ENCODE measurements around the gene AQP7.
A peak's percentile ranks its signal among the peaks of the same experiment; 100 is the strongest.

Gene AQP7

GRCh38 chr9:33415501-33416038, 13.2 kb upstream of the AQP7 start:
- no peak overlapping the region for H3K9ac ChIP-seq (ENCODE audit: low read length)
- no peak overlapping the region for H3K4me3 ChIP-seq (ENCODE audit: insufficient read depth, low read length, poor library complexity, severe bottlenecking)
- H3K27me3 ChIP-seq (ENCODE audit: low read length) = no peaks in the 10 kb centered on the region
- no peaks in the 10 kb centered on the region for H3K79me2 ChIP-seq (ENCODE audit: insufficient read depth, low read length)
- no peaks in the 10 kb centered on the region for H4K20me1 ChIP-seq (ENCODE audit: low read depth, low read length)
- no peak overlapping the region for H3K27ac ChIP-seq (ENCODE audit: low read depth, low read length)
- no peaks in the 10 kb centered on the region for H3F3A ChIP-seq (ENCODE audit: insufficient read depth)
- H3K9me3 ChIP-seq (ENCODE audit: insufficient read depth, low read length) = no peaks in the 10 kb centered on the region
- TF ChIP-seq CTCF (IDR thresholded peaks at IDR 0.05; ENCODE audit: insufficient read depth, low read length, poor library complexity, severe bottlenecking) = peak; percentile 96
- no peak for TF ChIP-seq EZH2phosphoT487 (conservative IDR thresholded peaks at IDR 0.05; ENCODE audit: low read length)
- H3K9me2 ChIP-seq (replicated peaks; ENCODE audit: insufficient read depth, low read length) = no peaks in the 10 kb centered on the region
- H3K4me2 ChIP-seq (ENCODE audit: low read depth, low read length, poor library complexity, severe bottlenecking) = no peak overlapping the region
- no peak overlapping the region for H2AFZ ChIP-seq (ENCODE audit: low read depth, low read length, severe bottlenecking)
- no peaks in the 10 kb centered on the region for H3K36me3 ChIP-seq (ENCODE audit: low read length)

DNA sequence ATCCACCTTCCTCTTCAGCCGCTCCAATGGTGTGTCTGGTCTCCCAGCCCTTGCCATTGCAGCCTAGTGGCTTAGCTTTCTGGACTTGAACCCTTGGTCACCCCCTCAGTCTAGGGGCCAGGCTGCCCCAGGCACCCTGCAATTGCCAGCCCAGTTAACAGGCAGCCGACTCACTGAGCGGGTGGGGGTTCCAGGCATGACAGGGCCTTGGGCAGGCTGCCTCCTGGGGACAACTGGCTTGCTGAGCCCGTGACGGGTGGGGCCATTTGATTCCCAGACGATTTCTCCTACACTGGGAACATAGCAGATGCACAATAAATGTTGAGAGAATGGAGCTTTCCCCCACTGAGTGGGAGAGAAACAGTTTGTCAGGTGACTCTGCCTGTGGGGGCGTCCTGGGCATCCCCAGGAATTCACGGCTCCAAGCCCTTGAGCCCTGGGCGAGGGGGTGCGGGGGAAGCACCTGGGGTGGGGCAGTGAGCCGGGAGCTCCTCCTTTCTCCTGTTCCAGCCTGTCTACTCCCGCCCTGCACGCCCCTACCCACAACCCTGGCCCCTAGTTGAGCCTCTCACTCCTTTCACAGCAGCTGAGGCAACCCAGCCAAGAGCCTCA, 12.6 kb upstream of the AQP7 start:
- H3K9me3 ChIP-seq (ENCODE audit: insufficient read depth, low read length) = no peaks in the 10 kb centered on the region
- H4K20me1 ChIP-seq (ENCODE audit: low read depth, low read length) = no peaks in the 10 kb centered on the region
- H3F3A ChIP-seq (ENCODE audit: insufficient read depth) = no peaks in the 10 kb centered on the region
- no peaks in the 10 kb centered on the region for H3K27me3 ChIP-seq (ENCODE audit: low read length)
- H3K79me2 ChIP-seq (ENCODE audit: insufficient read depth, low read length) = no peaks in the 10 kb centered on the region
- no peaks in the 10 kb centered on the region for H3K9me2 ChIP-seq (replicated peaks; ENCODE audit: insufficient read depth, low read length)
- no peak overlapping the region for H3K9ac ChIP-seq (ENCODE audit: low read length)
- H3K27ac ChIP-seq (ENCODE audit: low read depth, low read length) = no peak overlapping the region
- H3K4me3 ChIP-seq (ENCODE audit: insufficient read depth, low read length, poor library complexity, severe bottlenecking) = no peak overlapping the region
- H2AFZ ChIP-seq (ENCODE audit: low read depth, low read length, severe bottlenecking) = no peak overlapping the region
- TF ChIP-seq EZH2phosphoT487 (conservative IDR thresholded peaks at IDR 0.05; ENCODE audit: low read length) = no peak
- no peak overlapping the region for H3K4me2 ChIP-seq (ENCODE audit: low read depth, low read length, poor library complexity, severe bottlenecking)
- no peaks in the 10 kb centered on the region for H3K36me3 ChIP-seq (ENCODE audit: low read length)

- no peak overlapping the region for H3K4me2 ChIP-seq (ENCODE audit: low read depth, low read length, poor library complexity, severe bottlenecking)
- H3K9ac ChIP-seq (ENCODE audit: low read length) = no peak overlapping the region
- no peaks in the 10 kb centered on the region for H3K9me3 ChIP-seq (ENCODE audit: insufficient read depth, low read length)
- no peak overlapping the region for H3K27ac ChIP-seq (ENCODE audit: low read depth, low read length)
- no peak overlapping the region for H3K4me3 ChIP-seq (ENCODE audit: insufficient read depth, low read length, poor library complexity, severe bottlenecking)
- H4K20me1 ChIP-seq (ENCODE audit: low read depth, low read length) = no peaks in the 10 kb centered on the region
- no peaks in the 10 kb centered on the region for H3K9me2 ChIP-seq (replicated peaks; ENCODE audit: insufficient read depth, low read length)
- no peaks in the 10 kb centered on the region for H3K27me3 ChIP-seq (ENCODE audit: low read length)
- H3K36me3 ChIP-seq (ENCODE audit: low read length) = no peaks in the 10 kb centered on the region
- TF ChIP-seq EZH2phosphoT487 (conservative IDR thresholded peaks at IDR 0.05; ENCODE audit: low read length) (no peak), CTCF (IDR thresholded peaks at IDR 0.05; ENCODE audit: insufficient read depth, low read length, poor library complexity, severe bottlenecking) (no peak)
- H3F3A ChIP-seq (ENCODE audit: insufficient read depth) = no peaks in the 10 kb centered on the region
- H2AFZ ChIP-seq (ENCODE audit: low read depth, low read length, severe bottlenecking) = no peak overlapping the region
- H3K79me2 ChIP-seq (ENCODE audit: insufficient read depth, low read length) = no peaks in the 10 kb centered on the region
Measured at GRCh38 chr9:33414268-33414667, 11.9 kb upstream of the AQP7 start.

DNA sequence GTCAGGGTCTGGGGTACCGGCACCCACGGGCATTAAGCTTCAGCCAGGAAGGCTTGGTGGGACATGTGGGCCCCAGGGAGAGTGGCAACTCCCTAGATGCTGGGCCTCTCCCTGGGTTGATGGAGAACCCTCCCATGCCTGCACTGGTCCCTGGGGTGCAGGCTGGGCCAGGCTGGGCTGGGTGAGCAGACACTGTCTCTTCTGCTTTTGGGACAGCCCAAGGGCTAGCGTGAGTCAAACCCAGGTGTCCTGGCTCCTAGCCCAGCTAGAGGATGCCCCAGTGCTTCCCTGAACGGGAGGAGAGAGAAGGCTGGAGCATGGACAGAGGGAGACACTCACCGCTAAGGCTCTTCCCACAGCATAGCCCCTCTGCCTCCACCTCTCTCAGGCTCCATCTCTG, 5.7 kb upstream of the AQP7 start:
- H2AFZ ChIP-seq (ENCODE audit: low read depth, low read length, severe bottlenecking) = no peak overlapping the region
- H3K4me2 ChIP-seq (ENCODE audit: low read depth, low read length, poor library complexity, severe bottlenecking) = no peak overlapping the region
- TF ChIP-seq CTCF (IDR thresholded peaks at IDR 0.05; ENCODE audit: insufficient read depth, low read length, poor library complexity, severe bottlenecking) = no peak
- TF ChIP-seq EZH2phosphoT487 (conservative IDR thresholded peaks at IDR 0.05; ENCODE audit: low read length) = no peak
- no peaks in the 10 kb centered on the region for H3K36me3 ChIP-seq (ENCODE audit: low read length)
- no peak overlapping the region for H3K27ac ChIP-seq (ENCODE audit: low read depth, low read length)
- no peaks in the 10 kb centered on the region for H3K9me2 ChIP-seq (replicated peaks; ENCODE audit: insufficient read depth, low read length)
- no peaks in the 10 kb centered on the region for H3F3A ChIP-seq (ENCODE audit: insufficient read depth)
- H3K4me3 ChIP-seq (ENCODE audit: insufficient read depth, low read length, poor library complexity, severe bottlenecking) = no peak overlapping the region
- no peaks in the 10 kb centered on the region for H3K27me3 ChIP-seq (ENCODE audit: low read length)
- no peaks in the 10 kb centered on the region for H3K79me2 ChIP-seq (ENCODE audit: insufficient read depth, low read length)
- H3K9ac ChIP-seq (ENCODE audit: low read length) = no peak overlapping the region
- no peaks in the 10 kb centered on the region for H3K9me3 ChIP-seq (ENCODE audit: insufficient read depth, low read length)
- no peaks in the 10 kb centered on the region for H4K20me1 ChIP-seq (ENCODE audit: low read depth, low read length)

Measured in SU-DHL-6 (cell line).